MCF 10A (cell line): ENCODE results near the gene KRT76. TPM values are rescaled to one million over a fixed set of nuclear protein-coding genes. Genes with fewer than 3 reads are reported as not detected.

Experiments
- BruUV-seq: library from RNA; stranded (reverse); fragments of 400-500 nt; replicated peaks from 2 replicates; lab custom pipeline; 2021; lab: Mats Ljungman, UMichigan
- CTCF ChIA-PET: fragments of 300-600 bp; sonication (Branson Sonifier 250); formaldehyde crosslinking; extraction: SDS; loops from one replicate; lab custom pipeline; 2021; ENCODE audit warnings: antibody characterized with exemption, inconsistent platforms; lab: Yijun Ruan, JAX
- POLR2A ChIA-PET: fragments of 300-600, 350-650 bp; sonication (Branson Sonifier 250); formaldehyde crosslinking; extraction: SDS; loops from one replicate; lab custom pipeline; 2020; ENCODE audit warnings: antibody characterized with exemption, inconsistent platforms; lab: Yijun Ruan, JAX
- DNase-seq: peaks from one replicate; pipeline ENCODE4 v3.0.0-alpha.2; 2018; ENCODE audit not compliant: unreplicated experiment
- H3K27ac Mint-ChIP-seq: one replicate; pipeline ENCODE4 v1.8.0; 2022; ENCODE audit warnings: mild to moderate bottlenecking, low read depth, mixed read lengths; ENCODE audit not compliant: unreplicated experiment
- H3K27me3 Mint-ChIP-seq: one replicate; pipeline ENCODE4 v1.8.0; 2022; ENCODE audit warnings: mixed read lengths; ENCODE audit not compliant: insufficient read depth, unreplicated experiment
- H3K36me3 Mint-ChIP-seq: one replicate; pipeline ENCODE4 v1.8.0; 2022; ENCODE audit warnings: mild to moderate bottlenecking, moderate library complexity, mixed read lengths; ENCODE audit not compliant: insufficient read depth, unreplicated experiment
- H3K4me1 Mint-ChIP-seq: one replicate; pipeline ENCODE4 v1.8.0; 2022; ENCODE audit warnings: mixed read lengths; ENCODE audit not compliant: insufficient read depth, unreplicated experiment
- H3K4me3 Mint-ChIP-seq: one replicate; pipeline ENCODE4 v1.8.0; 2022; ENCODE audit warnings: mild to moderate bottlenecking, moderate library complexity, mixed read lengths; ENCODE audit not compliant: unreplicated experiment
- H3K9me3 Mint-ChIP-seq: one replicate; pipeline ENCODE4 v1.8.0; 2022; ENCODE audit warnings: mixed read lengths; ENCODE audit not compliant: unreplicated experiment
- CTCF ChIP-seq: fragments of 200-600 bp; IDR thresholded peaks from one replicate; pipeline ENCODE4 v1.8.0; 2022; ENCODE audit warnings: antibody characterized with exemption, mild to moderate bottlenecking; ENCODE audit not compliant: unreplicated experiment
- intact Hi-C: fragments of 100-400 bp; cut with micrococcal nuclease; formaldehyde crosslinking; loops from 2 replicates; pipeline ENCODE4 v1.14.1; 2022
- total RNA-seq: library from RNA; stranded (reverse); gene quantifications from 2 replicates; pipeline ENCODE4 v1.2.3, GENCODE V29; 2022

Gene KRT76
- total RNA-seq, 1 experiment from 2014 or later, result not detected

- BruUV-seq, result no TSS peak
- Mint-ChIP-seq H3K9me3 (no peaks in the 10 kb centered on the region), H3K4me3 (no peak overlapping the region), H3K36me3 (no peaks in the 10 kb centered on the region), H3K4me1 (no peaks in the 10 kb centered on the region), H3K27me3 (peaks cover 51% of the 10 kb centered on the region), H3K27ac (no peak overlapping the region)
- DNase-seq, result no peak
- TF ChIP-seq CTCF, result no peak
- intact Hi-C loops, result no loop called here
- ChIA-PET CTCF (interaction anchor here (0.6 kb wide), 1 partner anchor 17 kb away, joined by 3 read pairs; no protein-coding TSS in a partner anchor), POLR2A (no interaction called here)
Observed at GRCh38 chr12:52806169-52806811, 29.1 kb upstream of the KRT76 start.

DNA sequence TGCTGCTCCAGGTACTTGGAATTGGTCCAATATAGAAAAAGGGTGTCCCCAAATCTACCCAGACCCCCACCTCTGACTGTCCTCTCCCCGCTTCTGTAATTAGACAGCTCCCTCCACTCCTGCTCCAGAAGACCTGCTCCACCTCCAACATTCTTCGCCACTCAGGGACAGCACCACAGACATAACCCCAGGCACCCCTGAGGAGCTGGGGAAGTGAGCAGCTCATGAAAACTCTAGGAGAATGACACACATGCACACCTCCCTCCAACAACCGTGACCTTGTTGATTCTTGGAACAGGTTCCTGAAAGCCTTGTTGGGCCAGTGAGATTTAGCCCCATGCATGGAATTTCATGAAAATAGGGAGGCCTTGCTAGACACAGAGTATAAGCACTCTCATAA is 28.6 kb upstream of the KRT76 start:
- no peak for TF ChIP-seq CTCF
- no TSS peak for BruUV-seq
- intact Hi-C loops, result no loop called here
- peaks cover 51% of the 10 kb centered on the region for H3K27me3 Mint-ChIP-seq
- no peaks in the 10 kb centered on the region for H3K9me3 Mint-ChIP-seq
- POLR2A ChIA-PET, result no interaction called here
- no peak for DNase-seq
- H3K4me1 Mint-ChIP-seq, result no peaks in the 10 kb centered on the region
- no peak overlapping the region for H3K4me3 Mint-ChIP-seq
- H3K36me3 Mint-ChIP-seq, result no peaks in the 10 kb centered on the region
- CTCF ChIA-PET, result interaction anchor here (0.6 kb wide), 1 partner anchor 17 kb away, joined by 3 read pairs; no protein-coding TSS in a partner anchor
- no peak overlapping the region for H3K27ac Mint-ChIP-seq

DNA sequence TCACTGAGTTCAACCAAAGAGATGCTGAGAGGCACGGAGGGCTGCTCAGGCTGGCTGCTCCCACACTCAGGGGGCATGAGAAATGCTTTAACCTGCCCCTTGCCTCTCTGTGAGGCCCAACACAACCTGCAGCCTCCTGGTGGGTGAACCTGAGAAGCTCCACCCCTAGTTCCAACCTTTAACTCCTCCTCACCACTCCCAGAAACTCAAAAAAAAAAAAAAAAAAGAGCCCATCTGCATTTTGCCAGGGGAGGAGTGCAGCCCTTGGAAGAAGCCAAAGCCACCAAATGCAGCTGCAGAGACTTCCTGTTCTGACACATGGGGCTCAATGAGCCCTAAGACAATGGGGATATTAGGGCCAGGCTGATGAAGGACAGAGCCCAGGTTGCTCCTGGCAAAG is 27.9 kb upstream of the KRT76 start:
- peaks cover 48% of the 10 kb centered on the region for H3K27me3 Mint-ChIP-seq
- peaks cover 3% of the 10 kb centered on the region for H3K4me1 Mint-ChIP-seq
- ChIA-PET CTCF (no interaction called here), POLR2A (no interaction called here)
- no TSS peak for BruUV-seq
- H3K36me3 Mint-ChIP-seq, result no peaks in the 10 kb centered on the region
- no peak overlapping the region for H3K27ac Mint-ChIP-seq
- intact Hi-C loops, result no loop called here
- no peaks in the 10 kb centered on the region for H3K9me3 Mint-ChIP-seq
- TF ChIP-seq CTCF, result no peak
- H3K4me3 Mint-ChIP-seq, result no peak overlapping the region
- DNase-seq, result no peak

DNA sequence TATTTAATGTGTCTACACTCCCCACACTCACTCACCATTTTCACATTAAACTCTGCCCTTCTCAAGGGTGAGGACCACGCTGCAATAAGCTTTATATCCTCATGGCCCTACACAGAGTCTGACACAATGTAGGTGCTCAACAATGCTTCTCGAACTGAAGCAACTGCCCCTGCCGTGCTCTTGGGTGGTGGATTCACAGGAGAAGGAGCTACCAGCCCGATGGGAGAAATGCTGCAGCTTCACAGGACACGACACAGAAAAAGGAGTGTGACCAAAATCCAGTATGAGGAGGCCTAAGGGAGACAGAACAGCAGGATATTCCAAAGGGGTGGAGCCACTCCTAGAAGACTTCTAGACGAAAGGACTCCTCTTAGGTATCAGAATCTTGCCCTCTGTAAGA is 25.3 kb upstream of the KRT76 start:
- CTCF ChIA-PET, result no interaction called here
- Mint-ChIP-seq H3K4me3 (no peak overlapping the region), H3K27ac (no peak overlapping the region), H3K36me3 (no peaks in the 10 kb centered on the region), H3K9me3 (no peaks in the 10 kb centered on the region), H3K4me1 (peaks cover 21% of the 10 kb centered on the region), H3K27me3 (peaks cover 22% of the 10 kb centered on the region)
- DNase-seq, result no peak
- no TSS peak for BruUV-seq
- POLR2A ChIA-PET, result interaction anchor here (0.6 to 0.9 kb wide), 2 partner anchors 10 to 329 kb away, joined by 3 to 4 read pairs; partner anchors contain the start of gene KRT6C
- no peak for TF ChIP-seq CTCF
- intact Hi-C loops, result no loop called here
